ENCODE data around the gene ZNF827.

The ZNF827 gene

GRCh38 chr4:145895056-145895455 lies 43.6 kb downstream of the ZNF827 start:
- in situ Hi-C loops (cut with MboI; ENCODE audit: low sequenced_read_pairs) = no loop called here

GRCh38 chr4:145891958-145892357 lies 46.7 kb downstream of the ZNF827 start:
- in situ Hi-C loops (cut with MboI; ENCODE audit: low sequenced_read_pairs) = no loop called here

DNA sequence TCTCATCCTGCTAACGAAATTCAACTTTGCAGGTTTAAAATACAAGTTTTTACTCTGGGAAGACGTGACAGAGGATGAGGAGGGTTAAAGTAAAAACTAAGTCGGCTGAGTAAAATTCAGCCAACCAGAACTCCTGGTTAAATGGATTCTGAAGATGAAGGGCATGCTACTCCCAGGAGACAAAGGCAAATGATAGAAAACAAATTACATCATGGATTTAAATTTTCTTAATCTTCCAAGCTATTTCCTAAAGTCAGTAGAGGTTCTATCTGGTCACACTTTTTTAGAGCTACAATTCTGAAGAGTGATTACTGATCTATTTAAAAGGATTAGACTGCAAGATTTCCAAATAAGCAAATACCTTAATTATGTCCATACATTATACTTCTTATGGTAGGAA lies 47.9 kb downstream of the ZNF827 start:
- in situ Hi-C loops (cut with MboI; ENCODE audit: low sequenced_read_pairs) = no loop called here

GRCh38 chr4:145888393-145888792 lies 50.2 kb downstream of the ZNF827 start:
- in situ Hi-C loops (cut with MboI; ENCODE audit: low sequenced_read_pairs) = no loop called here

DNA sequence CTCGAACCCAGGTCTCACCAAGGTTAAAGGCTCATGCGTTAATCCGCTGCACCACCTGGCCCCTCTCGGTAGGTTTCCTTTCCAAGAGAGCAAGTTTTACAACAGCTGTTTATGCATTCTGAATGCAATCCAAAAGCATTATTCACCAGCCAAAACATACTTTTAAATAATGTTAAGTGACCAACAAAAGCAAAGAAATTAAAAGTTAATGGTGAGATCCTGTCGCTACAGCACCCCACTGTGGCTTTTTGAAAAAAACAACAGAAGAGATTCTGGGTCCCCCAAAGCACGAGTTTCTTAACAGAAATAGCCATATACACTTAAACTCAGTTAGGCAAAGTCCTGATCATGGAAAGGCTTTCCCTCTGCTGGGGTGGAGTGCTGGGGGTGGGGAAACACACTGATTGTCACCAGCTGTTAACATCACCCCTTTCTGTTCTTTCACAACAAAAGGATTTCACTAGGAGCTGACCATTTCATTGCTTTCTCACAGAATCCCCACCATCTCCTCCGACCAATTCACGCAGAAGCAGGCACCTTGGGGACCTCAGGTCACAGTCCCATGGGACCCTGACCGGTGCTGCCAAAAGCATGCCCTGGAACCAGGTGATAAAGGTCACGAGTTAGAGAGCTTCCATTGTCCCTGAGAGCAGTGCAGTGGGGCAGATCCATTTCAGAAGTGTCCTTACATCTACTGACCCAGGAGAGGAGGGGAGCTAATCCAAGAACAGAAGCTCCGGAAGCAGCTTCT lies 51.2 kb downstream of the ZNF827 start:
- in situ Hi-C loops (cut with MboI; ENCODE audit: low sequenced_read_pairs) = no loop called here

- in situ Hi-C loops (cut with MboI; ENCODE audit: low sequenced_read_pairs) = no loop called here
Measured at GRCh38 chr4:145886871-145887240, 51.8 kb downstream of the ZNF827 start.

- in situ Hi-C loops (cut with MboI; ENCODE audit: low sequenced_read_pairs) = no loop called here
Measured at GRCh38 chr4:145885666-145886065, 53.0 kb downstream of the ZNF827 start.

GRCh38 chr4:145884775-145885174 lies 53.8 kb downstream of the ZNF827 start:
- in situ Hi-C loops (cut with MboI; ENCODE audit: low sequenced_read_pairs) = no loop called here

DNA sequence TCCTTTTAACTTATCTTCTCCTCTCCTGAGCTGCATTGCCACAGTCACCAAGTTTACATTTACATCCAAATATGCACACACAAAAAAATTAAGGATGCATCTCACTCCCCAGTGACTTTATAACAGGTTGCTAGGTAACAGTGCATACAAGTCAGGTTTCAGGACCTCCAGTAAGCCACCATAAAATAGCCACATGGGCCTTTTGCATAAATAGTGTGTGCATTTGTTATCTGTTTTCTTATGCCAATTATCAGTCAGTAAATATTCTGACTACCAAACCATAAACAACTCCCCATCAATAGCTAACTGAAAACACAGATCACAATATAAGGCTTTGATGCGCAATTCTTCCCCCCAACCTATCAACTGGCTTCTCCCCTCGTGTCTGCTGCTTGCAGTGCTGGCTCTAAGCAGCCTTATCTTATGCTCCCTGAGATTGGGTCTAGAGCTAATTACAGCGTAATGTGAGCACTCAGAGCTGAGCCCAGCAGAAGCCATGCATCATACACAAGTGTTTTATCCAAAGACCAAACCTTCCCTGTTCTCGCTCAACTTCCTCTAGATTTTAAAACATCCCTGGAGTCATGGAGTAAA lies 55.4 kb downstream of the ZNF827 start:
- in situ Hi-C loops (cut with MboI; ENCODE audit: low sequenced_read_pairs) = no loop called here

GRCh38 chr4:145882604-145883003 lies 56.0 kb downstream of the ZNF827 start:
- in situ Hi-C loops (cut with MboI; ENCODE audit: low sequenced_read_pairs) = no loop called here

- in situ Hi-C loops (cut with MboI; ENCODE audit: low sequenced_read_pairs) = no loop called here
Measured at GRCh38 chr4:145881989-145882388, 56.6 kb downstream of the ZNF827 start.

- in situ Hi-C loops (cut with MboI; ENCODE audit: low sequenced_read_pairs) = no loop called here
Measured at GRCh38 chr4:145881576-145881975, 57.0 kb downstream of the ZNF827 start.

DNA sequence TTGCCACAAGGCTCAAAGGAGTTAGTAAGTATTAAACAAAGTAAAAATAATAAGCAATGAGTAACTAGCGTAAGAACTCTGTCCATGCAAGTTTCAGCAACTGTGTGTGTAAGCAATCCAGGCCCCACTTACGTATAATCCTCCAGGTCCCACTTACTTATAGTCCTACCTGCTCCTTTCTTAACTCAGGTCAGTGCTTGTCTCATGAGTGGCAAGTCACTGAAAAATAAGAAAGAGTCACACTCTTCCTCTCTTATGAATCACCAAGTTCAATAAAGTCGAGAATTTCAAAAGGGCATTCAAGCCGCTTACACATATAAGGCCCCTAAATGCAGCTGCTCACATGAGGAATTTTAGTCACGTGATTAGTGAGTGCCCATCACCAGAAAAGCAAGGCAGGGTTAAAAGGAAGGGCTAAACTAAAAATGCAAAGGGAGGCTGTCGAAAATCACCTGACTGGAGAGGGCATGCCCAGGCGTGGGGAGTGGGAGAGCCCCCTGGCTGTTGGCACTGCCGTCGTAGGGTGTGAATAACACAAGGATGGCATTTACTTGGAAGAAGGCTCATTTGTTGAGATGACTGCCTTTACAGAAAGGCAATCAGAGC lies 58.2 kb downstream of the ZNF827 start:
- in situ Hi-C loops (cut with MboI; ENCODE audit: low sequenced_read_pairs) = no loop called here

DNA sequence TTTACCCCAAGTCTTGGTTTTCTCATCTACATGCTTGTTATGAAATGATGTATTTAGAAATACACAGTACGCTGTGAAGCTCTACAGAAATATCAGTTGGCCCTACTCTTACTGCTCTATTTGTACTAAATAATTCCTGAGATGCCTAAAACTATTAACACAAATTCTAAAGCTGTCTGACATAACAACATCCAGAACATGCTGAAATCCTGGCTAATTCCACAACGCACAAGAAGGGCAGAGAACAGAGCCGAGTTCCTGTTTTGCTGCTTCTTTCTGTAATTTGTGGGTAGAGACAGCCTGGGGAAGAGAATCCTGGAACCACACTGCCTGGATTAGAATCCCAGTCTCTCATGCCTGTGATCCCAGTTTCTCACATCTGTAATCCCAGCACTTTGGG lies 59.0 kb downstream of the ZNF827 start:
- in situ Hi-C loops (cut with MboI; ENCODE audit: low sequenced_read_pairs) = no loop called here

GRCh38 chr4:145878501-145879435 lies 59.9 kb downstream of the ZNF827 start:
- in situ Hi-C loops (cut with MboI; ENCODE audit: low sequenced_read_pairs) = no loop called here

DNA sequence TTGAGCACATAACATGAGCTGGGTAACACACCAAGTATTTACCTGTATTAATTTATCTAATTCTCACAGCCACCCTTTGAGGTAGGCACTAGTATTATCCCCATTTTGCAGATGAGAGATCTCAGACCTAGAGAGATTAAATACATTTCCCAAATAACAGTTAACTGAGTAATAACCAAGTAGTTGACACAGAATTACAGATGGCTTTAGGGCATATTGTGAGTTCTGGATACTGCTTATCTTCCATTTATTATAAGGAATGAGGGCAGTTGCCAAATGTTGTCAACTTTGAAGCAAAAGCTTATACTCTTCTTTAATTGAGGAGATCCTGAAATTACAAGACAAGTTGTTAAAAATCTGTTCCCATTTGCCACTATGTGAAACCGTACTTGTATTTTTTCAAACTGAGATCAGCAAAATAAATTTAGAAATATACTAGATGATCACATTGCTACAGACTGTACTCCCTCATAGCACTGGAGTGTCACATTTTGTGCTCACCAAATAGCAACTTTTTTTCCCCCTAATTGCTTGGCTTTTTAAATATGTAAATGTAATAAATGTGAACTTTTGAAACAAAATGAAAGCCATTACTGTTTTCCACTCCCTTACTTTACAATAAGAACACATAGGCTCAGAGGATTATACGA lies 62.0 kb downstream of the ZNF827 start:
- in situ Hi-C loops (cut with MboI; ENCODE audit: low sequenced_read_pairs) = no loop called here

GRCh38 chr4:145873901-145874300 lies 64.7 kb downstream of the ZNF827 start:
- in situ Hi-C loops (cut with MboI; ENCODE audit: low sequenced_read_pairs) = no loop called here

GRCh38 chr4:145871209-145871608 lies 67.4 kb downstream of the ZNF827 start:
- in situ Hi-C loops (cut with MboI; ENCODE audit: low sequenced_read_pairs) = no loop called here

DNA sequence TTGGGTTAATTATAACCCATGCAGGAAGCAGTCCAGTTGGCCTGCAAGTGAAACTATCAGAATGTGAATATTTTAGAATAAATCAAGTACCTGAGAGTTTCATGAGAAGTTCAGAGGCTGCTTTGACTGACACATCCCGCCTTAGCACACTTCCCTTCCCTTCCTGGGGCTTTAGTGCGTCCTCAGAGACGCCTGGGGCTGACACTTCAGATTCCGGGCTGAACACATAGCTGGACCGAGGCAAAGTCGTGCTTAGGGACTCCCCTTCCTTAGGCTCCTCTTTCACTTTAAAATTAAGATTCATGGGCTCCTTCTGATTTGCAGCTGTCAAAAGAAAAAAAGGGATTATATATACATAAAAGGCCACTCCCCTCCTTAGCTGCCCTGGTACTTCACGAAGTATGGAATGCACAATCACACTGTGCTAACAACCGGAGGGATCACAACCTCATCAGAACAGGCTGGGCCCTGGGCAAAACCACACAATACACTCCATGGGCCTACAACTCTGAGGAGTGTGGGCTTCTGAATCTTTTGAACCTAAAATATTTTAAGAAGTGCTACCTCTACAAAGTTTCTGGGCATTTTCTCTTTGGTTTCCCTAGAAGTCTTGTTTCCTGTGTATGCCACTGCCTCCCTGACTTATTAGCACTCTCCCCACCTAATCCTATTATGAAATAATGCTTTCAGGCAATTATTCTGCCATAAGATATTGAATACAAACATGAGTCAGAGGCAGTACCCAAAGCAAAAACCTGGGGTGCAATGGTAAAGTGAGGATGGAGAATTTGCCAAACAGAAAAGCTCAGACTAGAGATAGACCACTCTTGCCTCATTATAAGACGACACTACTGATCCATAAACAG lies 68.2 kb downstream of the ZNF827 start:
- in situ Hi-C loops (cut with MboI; ENCODE audit: low sequenced_read_pairs) = no loop called here

Measured in HL-60/S4 treated with phorbol 12-myristate 13-acetate at 8.2 ng/mL for 4 days and 3 days (cell line).